ENCODE measurements around the gene NFIB.

DNA sequence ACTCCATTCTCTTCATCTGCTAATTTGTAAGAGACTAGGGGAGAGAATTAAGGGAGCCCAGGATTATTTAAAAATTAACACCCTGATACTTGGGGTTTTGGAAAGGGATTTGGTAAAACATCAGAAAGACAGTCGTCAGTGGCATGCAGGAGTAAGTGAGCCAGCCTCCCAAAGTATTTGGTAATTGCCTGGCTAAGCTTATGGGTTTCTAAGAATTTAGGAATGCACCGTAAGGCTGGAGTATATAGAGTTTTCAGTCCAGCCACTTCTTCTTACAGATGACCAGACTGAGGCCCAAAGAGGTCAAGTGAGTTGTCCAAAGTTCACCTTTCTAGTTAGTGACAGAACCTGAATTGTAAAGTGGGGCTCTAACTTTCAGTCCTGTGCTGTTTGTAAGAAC lies 25.8 kb upstream of the NFIB start:
- TF ChIP-seq, protein P1, sequence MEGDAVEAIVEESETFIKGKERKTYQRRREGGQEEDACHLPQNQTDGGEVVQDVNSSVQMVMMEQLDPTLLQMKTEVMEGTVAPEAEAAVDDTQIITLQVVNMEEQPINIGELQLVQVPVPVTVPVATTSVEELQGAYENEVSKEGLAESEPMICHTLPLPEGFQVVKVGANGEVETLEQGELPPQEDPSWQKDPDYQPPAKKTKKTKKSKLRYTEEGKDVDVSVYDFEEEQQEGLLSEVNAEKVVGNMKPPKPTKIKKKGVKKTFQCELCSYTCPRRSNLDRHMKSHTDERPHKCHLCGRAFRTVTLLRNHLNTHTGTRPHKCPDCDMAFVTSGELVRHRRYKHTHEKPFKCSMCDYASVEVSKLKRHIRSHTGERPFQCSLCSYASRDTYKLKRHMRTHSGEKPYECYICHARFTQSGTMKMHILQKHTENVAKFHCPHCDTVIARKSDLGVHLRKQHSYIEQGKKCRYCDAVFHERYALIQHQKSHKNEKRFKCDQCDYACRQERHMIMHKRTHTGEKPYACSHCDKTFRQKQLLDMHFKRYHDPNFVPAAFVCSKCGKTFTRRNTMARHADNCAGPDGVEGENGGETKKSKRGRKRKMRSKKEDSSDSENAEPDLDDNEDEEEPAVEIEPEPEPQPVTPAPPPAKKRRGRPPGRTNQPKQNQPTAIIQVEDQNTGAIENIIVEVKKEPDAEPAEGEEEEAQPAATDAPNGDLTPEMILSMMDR (IDR thresholded peaks at IDR 0.05; ENCODE audit: poor library complexity) = no peak
- TF ChIP-seq EZH2phosphoT487 (IDR thresholded peaks at IDR 0.05; ENCODE audit: low read depth, severe bottlenecking, unreplicated experiment) (no peak), EZH2 (IDR thresholded peaks at IDR 0.05; ENCODE audit: borderline replicate concordance) (no peak)

All from hepatocyte (in vitro differentiated cells).